Neural progenitor cell (in vitro differentiated cells): ENCODE measurements around the gene TMEM204. TPM values are rescaled to one million over a fixed set of nuclear protein-coding genes. Genes with fewer than 3 reads are reported as not detected.

ENCODE experiments used
- DNase-seq: peaks from one replicate; pipeline ENCODE4 v3.0.0-alpha.2; 2016; ENCODE audit warnings: low spot score
- H2AFZ ChIP-seq: fragments of 200-600 bp; sonication (generic); replicated peaks from 2 replicates; pipeline ENCODE4 v1.6.1; 2016; ENCODE audit warnings: antibody characterized with exemption
- H3F3A ChIP-seq: fragments of 200-600 bp; sonication (generic); 2 replicates; pipeline ENCODE4 v1.6.1; 2016; ENCODE audit warnings: antibody characterized with exemption, low read depth
- H3K27ac ChIP-seq: fragments of 200-600 bp; sonication (generic); 2 replicates; pipeline ENCODE4 v1.5.1; 2016; ENCODE audit warnings: mild to moderate bottlenecking
- H3K27me3 ChIP-seq: fragments of 200-600 bp; sonication (generic); 2 replicates; pipeline ENCODE4 v1.6.1; 2016; ENCODE audit warnings: mild to moderate bottlenecking, moderate library complexity
- H3K36me3 ChIP-seq: fragments of 200-600 bp; sonication (generic); 2 replicates; pipeline ENCODE4 v1.5.1; 2016
- H3K4me1 ChIP-seq: fragments of 200-600 bp; sonication (generic); 2 replicates; pipeline ENCODE4 v1.6.1; 2016; ENCODE audit warnings: mixed run types
- H3K4me2 ChIP-seq: fragments of 200-600 bp; sonication (generic); 2 replicates; pipeline ENCODE4 v1.6.1; 2016
- H3K4me3 ChIP-seq: fragments of 200-600 bp; sonication (generic); 2 replicates; pipeline ENCODE4 v1.5.1; 2016
- H3K79me2 ChIP-seq: fragments of 200-600 bp; sonication (generic); 2 replicates; pipeline ENCODE4 v1.6.1; 2016; ENCODE audit warnings: low read depth
- H3K9ac ChIP-seq: fragments of 200-600 bp; sonication (generic); 2 replicates; pipeline ENCODE4 v1.6.1; 2016
- H3K9me3 ChIP-seq: fragments of 200-600 bp; sonication (generic); 2 replicates; pipeline ENCODE4 v1.5.1; 2016; ENCODE audit warnings: low read depth
- H4K20me1 ChIP-seq: fragments of 200-600 bp; sonication (generic); 2 replicates; pipeline ENCODE4 v1.6.1; 2016; ENCODE audit warnings: low read depth
- H3K27ac Mint-ChIP-seq: 3 replicates; pipeline ENCODE4 v1.8.0; 2021; ENCODE audit warnings: mixed read lengths
- H3K27me3 Mint-ChIP-seq: 2 replicates; pipeline ENCODE4 v1.8.0; 2022; ENCODE audit warnings: low read depth, mild to moderate bottlenecking, inconsistent platforms, moderate library complexity, mixed read lengths; ENCODE audit not compliant: insufficient read depth
- H3K36me3 Mint-ChIP-seq: 3 replicates; pipeline ENCODE4 v1.8.0; 2021; ENCODE audit warnings: mixed read lengths
- H3K4me1 Mint-ChIP-seq: 3 replicates; pipeline ENCODE4 v1.8.0; 2021; ENCODE audit warnings: mixed read lengths
- H3K4me3 Mint-ChIP-seq: 3 replicates; pipeline ENCODE4 v1.8.0; 2021; ENCODE audit warnings: mild to moderate bottlenecking, moderate library complexity, mixed read lengths
- H3K9me3 Mint-ChIP-seq: 3 replicates; pipeline ENCODE4 v1.8.0; 2020; ENCODE audit warnings: mixed read lengths
- EZH2 ChIP-seq: fragments of 200-600 bp; sonication (generic); IDR thresholded peaks from 2 replicates; pipeline ENCODE4 v1.6.1; 2017; ENCODE audit warnings: antibody characterized with exemption, mild to moderate bottlenecking, moderate library complexity
- EZH2phosphoT487 ChIP-seq: fragments of 200-600 bp; sonication (generic); IDR thresholded peaks from 2 replicates; pipeline ENCODE4 v1.6.1; 2017; ENCODE audit warnings: antibody characterized with exemption
- total RNA-seq: library from RNA; depleted of rRNA; stranded (reverse); fragments of >200 nt; gene quantifications from 2 replicates; pipeline ENCODE4 v1.2.3, GENCODE V29; 2015; ENCODE audit warnings: low replicate concordance
- TF ChIP-seq, protein P1 (sequence below): fragments of 200-600 bp; sonication (generic); IDR thresholded peaks from 2 replicates; pipeline ENCODE4 v1.5.1; 2017; ENCODE audit warnings: antibody characterized with exemption, mild to moderate bottlenecking

The TMEM204 gene
- total RNA-seq, 1 donor from 2014 or later = not detected

- Histone ChIP-seq H3K4me2 (no peak overlapping the region), H3K27me3 (no peaks in the 10 kb centered on the region), H3K36me3 (no peaks in the 10 kb centered on the region), H2AFZ (no peak overlapping the region), H4K20me1 (no peaks in the 10 kb centered on the region), H3K27ac (no peak overlapping the region), H3F3A (no peaks in the 10 kb centered on the region), H3K79me2 (no peaks in the 10 kb centered on the region), H3K4me3 (no peak overlapping the region), H3K4me1 (no peaks in the 10 kb centered on the region), H3K9ac (no peak overlapping the region), H3K9me3 (no peaks in the 10 kb centered on the region)
- no peak overlapping the region for H3K4me3 Mint-ChIP-seq
- no peak for TF ChIP-seq EZH2phosphoT487
- H3K9me3 Mint-ChIP-seq = no peaks in the 10 kb centered on the region
- no peak overlapping the region for H3K27ac Mint-ChIP-seq
- DNase-seq = no peak
- no peaks in the 10 kb centered on the region for H3K4me1 Mint-ChIP-seq
- H3K36me3 Mint-ChIP-seq = peaks cover 9% of the 10 kb centered on the region
- no peaks in the 10 kb centered on the region for H3K27me3 Mint-ChIP-seq
Observed at GRCh38 chr16:1502092-1503004, 31.1 kb upstream of the TMEM204 start.

GRCh38 chr16:1503110-1503955, 30.1 kb upstream of the TMEM204 start:
- Histone ChIP-seq H3K4me2 (no peak overlapping the region), H3K79me2 (no peaks in the 10 kb centered on the region), H3K4me1 (no peaks in the 10 kb centered on the region), H3K36me3 (no peaks in the 10 kb centered on the region), H3K27me3 (no peaks in the 10 kb centered on the region), H3K27ac (no peak overlapping the region), H2AFZ (no peak overlapping the region), H3K9ac (no peak overlapping the region), H3K9me3 (no peaks in the 10 kb centered on the region), H3F3A (no peaks in the 10 kb centered on the region), H3K4me3 (no peak overlapping the region), H4K20me1 (no peaks in the 10 kb centered on the region)
- H3K27ac Mint-ChIP-seq = no peak overlapping the region
- H3K9me3 Mint-ChIP-seq = no peaks in the 10 kb centered on the region
- TF ChIP-seq, protein P1, sequence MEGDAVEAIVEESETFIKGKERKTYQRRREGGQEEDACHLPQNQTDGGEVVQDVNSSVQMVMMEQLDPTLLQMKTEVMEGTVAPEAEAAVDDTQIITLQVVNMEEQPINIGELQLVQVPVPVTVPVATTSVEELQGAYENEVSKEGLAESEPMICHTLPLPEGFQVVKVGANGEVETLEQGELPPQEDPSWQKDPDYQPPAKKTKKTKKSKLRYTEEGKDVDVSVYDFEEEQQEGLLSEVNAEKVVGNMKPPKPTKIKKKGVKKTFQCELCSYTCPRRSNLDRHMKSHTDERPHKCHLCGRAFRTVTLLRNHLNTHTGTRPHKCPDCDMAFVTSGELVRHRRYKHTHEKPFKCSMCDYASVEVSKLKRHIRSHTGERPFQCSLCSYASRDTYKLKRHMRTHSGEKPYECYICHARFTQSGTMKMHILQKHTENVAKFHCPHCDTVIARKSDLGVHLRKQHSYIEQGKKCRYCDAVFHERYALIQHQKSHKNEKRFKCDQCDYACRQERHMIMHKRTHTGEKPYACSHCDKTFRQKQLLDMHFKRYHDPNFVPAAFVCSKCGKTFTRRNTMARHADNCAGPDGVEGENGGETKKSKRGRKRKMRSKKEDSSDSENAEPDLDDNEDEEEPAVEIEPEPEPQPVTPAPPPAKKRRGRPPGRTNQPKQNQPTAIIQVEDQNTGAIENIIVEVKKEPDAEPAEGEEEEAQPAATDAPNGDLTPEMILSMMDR = no peak
- TF ChIP-seq EZH2 = no peak
- TF ChIP-seq EZH2phosphoT487 = no peak
- no peak for DNase-seq
- H3K4me1 Mint-ChIP-seq = no peaks in the 10 kb centered on the region
- H3K27me3 Mint-ChIP-seq = no peaks in the 10 kb centered on the region
- H3K36me3 Mint-ChIP-seq = peaks cover 7% of the 10 kb centered on the region
- no peak overlapping the region for H3K4me3 Mint-ChIP-seq

GRCh38 chr16:1505073-1505844, 28.2 kb upstream of the TMEM204 start:
- no peaks in the 10 kb centered on the region for H3F3A ChIP-seq
- no peaks in the 10 kb centered on the region for H3K9me3 Mint-ChIP-seq

More at GRCh38 chr16:1505073-1505844, 28.2 kb upstream of the TMEM204 start:
- Histone ChIP-seq H2AFZ (no peak overlapping the region), H4K20me1 (no peaks in the 10 kb centered on the region), H3K79me2 (no peaks in the 10 kb centered on the region), H3K27ac (no peak overlapping the region), H3K4me2 (no peak overlapping the region), H3K9me3 (no peaks in the 10 kb centered on the region), H3K36me3 (no peaks in the 10 kb centered on the region), H3K4me3 (no peak overlapping the region), H3K9ac (no peak overlapping the region), H3K4me1 (no peaks in the 10 kb centered on the region), H3K27me3 (no peaks in the 10 kb centered on the region)
- Mint-ChIP-seq H3K27me3 (peaks cover 2% of the 10 kb centered on the region), H3K27ac (peak overlapping the region; percentile 79), H3K4me3 (no peak overlapping the region), H3K36me3 (peaks cover 7% of the 10 kb centered on the region), H3K4me1 (no peaks in the 10 kb centered on the region)
- TF ChIP-seq, protein P1 = no peak
- TF ChIP-seq EZH2phosphoT487 (no peak), EZH2 (no peak)
- DNase-seq = no peak
